IPS-20b (cell line): ENCODE data around the gene EFNA1.

Experiments
- H3K27ac ChIP-seq: one replicate; pipeline ENCODE4 v1.5.1; 2013; ENCODE audit warnings: low read length
- H3K27me3 ChIP-seq: 2 replicates; pipeline ENCODE4 v1.6.1; 2013; ENCODE audit warnings: mild to moderate bottlenecking, low read length, inconsistent platforms; ENCODE audit not compliant: insufficient read depth
- H3K36me3 ChIP-seq: 2 replicates; pipeline ENCODE4 v1.6.1; 2013; ENCODE audit warnings: low read depth, mild to moderate bottlenecking, inconsistent platforms, low read length, moderate library complexity; ENCODE audit not compliant: insufficient read depth
- H3K4me1 ChIP-seq: 2 replicates; pipeline ENCODE4 v1.6.1; 2013; ENCODE audit warnings: mild to moderate bottlenecking, control low read depth, inconsistent platforms, low read length, moderate library complexity; ENCODE audit not compliant: insufficient read depth
- H3K4me3 ChIP-seq: 2 replicates; pipeline ENCODE4 v1.5.1; 2013; ENCODE audit warnings: mild to moderate bottlenecking, low read length, inconsistent platforms
- H3K9ac ChIP-seq: 2 replicates; pipeline ENCODE4 v1.6.1; 2013; ENCODE audit warnings: low read depth, mild to moderate bottlenecking, inconsistent platforms, low read length, moderate library complexity
- H3K9me3 ChIP-seq: 2 replicates; pipeline ENCODE4 v1.6.1; 2013; ENCODE audit warnings: mild to moderate bottlenecking, low read depth, low read length, inconsistent platforms; ENCODE audit not compliant: insufficient read depth

The EFNA1 gene, protein sequence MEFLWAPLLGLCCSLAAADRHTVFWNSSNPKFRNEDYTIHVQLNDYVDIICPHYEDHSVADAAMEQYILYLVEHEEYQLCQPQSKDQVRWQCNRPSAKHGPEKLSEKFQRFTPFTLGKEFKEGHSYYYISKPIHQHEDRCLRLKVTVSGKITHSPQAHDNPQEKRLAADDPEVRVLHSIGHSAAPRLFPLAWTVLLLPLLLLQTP

DNA sequence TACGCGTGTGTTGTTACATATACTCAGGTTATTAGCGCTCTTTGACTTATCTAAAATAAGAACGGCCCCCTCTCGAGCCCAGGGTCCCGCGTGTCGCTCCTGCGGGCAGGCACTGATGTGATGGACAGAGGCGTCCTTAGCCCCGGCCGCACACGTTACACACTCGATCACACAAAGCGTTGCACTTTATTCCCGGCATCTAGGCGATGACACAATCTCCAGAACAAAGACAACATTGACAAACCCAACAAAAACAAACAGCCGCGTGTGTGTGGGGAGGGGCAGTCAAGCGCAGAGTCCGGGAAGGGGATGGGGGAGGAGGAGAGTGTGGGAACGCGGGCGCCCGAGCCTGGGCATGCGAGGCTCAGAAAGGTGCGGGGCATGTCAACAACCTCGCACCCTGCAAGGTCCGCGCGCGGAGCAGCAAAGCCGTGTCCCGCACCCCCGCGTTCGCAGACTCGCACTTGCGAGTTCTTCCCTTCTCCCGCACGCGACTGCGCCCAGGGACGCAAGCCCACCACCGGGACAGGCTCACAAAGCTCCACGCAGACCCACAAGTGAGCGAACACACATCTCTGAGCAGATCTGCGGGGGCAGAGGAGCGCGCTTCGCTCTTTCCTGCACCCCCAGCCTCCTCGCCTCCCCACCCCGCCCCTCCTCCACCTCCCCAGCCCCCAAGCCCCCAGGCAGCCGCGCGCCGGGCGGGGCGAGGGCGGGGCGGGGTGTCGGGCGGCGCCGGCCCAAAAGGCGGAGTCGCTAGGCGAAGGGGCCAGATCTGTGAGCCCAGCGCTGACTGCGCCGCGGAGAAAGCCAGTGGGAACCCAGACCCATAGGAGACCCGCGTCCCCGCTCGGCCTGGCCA is at the start of gene EFNA1:
EFNA1 (plus strand) TSS at position 772 of the 862 bp plus-strand sequence. CDS start 102 bp downstream, outside the sequence.
- H3K9me3 ChIP-seq, result no peaks in the 10 kb centered on the region
- no peak within 1 kb of the TSS for H3K27ac ChIP-seq
- H3K36me3 ChIP-seq, result peaks cover 6% of the 10 kb centered on the region
- peaks cover 39% of the 10 kb centered on the region for H3K4me1 ChIP-seq
- H3K4me3 ChIP-seq, result peak within 1 kb of the TSS; percentile 63
- peaks cover 93% of the 10 kb centered on the region for H3K27me3 ChIP-seq
- peak within 1 kb of the TSS; percentile 36; the same call in 1 of the 2 replicates for H3K9ac ChIP-seq

DNA sequence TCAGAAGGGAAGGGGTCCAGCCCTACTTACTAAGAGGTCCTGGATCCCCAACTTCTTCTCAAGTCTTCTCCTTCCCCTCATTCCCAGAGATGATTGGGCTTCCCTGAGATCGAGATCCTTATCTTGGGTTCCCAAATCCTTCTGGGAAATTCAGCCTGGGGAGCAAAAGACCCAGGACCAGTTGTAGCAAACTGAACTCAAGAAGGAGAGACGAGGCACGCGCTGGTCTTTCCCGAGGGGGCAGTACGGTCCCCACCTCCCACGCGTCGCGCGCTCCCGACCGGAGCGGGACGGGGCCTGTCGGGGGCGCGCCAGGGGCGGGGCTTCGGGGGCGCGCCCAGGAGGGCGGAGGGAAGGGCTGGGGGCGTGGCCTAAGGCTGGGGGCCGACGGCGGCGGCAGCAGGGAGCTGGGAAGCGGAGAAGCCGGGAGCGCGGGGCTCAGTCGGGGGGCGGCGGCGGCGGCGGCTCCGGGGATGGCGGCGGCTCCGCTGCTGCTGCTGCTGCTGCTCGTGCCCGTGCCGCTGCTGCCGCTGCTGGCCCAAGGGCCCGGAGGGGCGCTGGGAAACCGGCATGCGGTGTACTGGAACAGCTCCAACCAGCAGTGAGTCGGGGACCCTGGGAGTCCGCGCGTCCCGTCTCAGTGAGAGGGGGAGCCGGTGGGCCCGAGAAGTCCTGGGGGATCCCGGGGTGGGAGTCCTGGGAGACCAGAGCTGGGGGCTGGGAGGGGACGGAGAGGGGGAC is 49.0 kb upstream of the EFNA1 start, which contains the start of gene EFNA3:
EFNA3 (plus strand) TSS at position 369 of the 741 bp plus-strand sequence; CDS start at position 474, 105 bp downstream.
- Histone ChIP-seq H3K27me3 (peaks cover 82% of the 10 kb centered on the region), H3K4me1 (peaks cover 12% of the 10 kb centered on the region), H3K27ac (no peak within 1 kb of the TSS), H3K9me3 (no peaks in the 10 kb centered on the region), H3K36me3 (no peaks in the 10 kb centered on the region), H3K9ac (peak within 1 kb of the TSS; percentile 37; the same call in 1 of the 2 replicates), H3K4me3 (peak within 1 kb of the TSS; percentile 67)

DNA sequence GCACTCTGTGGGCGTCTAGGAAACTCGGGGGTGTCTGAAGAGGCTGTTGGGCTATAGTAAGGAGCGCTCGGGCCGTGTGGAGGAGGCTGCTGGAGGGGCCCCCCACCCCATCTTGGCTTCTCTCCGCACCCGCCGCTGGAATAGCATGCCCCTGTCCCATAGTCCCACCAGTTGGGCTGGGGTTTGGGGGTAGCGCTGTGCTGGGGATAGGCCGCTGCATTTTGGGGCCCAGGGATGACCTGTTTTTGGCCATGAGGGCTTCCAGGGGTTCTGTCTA is 48.5 kb upstream of the EFNA1 start:
- H3K4me1 ChIP-seq, result peaks cover 12% of the 10 kb centered on the region
- H3K27me3 ChIP-seq, result peaks cover 87% of the 10 kb centered on the region
- no peaks in the 10 kb centered on the region for H3K9me3 ChIP-seq
- peak overlapping the region; percentile 67 for H3K4me3 ChIP-seq
- H3K27ac ChIP-seq, result no peak overlapping the region
- H3K9ac ChIP-seq, result peak overlapping the region; percentile 27; the same call in 1 of the 2 replicates
- no peaks in the 10 kb centered on the region for H3K36me3 ChIP-seq

DNA sequence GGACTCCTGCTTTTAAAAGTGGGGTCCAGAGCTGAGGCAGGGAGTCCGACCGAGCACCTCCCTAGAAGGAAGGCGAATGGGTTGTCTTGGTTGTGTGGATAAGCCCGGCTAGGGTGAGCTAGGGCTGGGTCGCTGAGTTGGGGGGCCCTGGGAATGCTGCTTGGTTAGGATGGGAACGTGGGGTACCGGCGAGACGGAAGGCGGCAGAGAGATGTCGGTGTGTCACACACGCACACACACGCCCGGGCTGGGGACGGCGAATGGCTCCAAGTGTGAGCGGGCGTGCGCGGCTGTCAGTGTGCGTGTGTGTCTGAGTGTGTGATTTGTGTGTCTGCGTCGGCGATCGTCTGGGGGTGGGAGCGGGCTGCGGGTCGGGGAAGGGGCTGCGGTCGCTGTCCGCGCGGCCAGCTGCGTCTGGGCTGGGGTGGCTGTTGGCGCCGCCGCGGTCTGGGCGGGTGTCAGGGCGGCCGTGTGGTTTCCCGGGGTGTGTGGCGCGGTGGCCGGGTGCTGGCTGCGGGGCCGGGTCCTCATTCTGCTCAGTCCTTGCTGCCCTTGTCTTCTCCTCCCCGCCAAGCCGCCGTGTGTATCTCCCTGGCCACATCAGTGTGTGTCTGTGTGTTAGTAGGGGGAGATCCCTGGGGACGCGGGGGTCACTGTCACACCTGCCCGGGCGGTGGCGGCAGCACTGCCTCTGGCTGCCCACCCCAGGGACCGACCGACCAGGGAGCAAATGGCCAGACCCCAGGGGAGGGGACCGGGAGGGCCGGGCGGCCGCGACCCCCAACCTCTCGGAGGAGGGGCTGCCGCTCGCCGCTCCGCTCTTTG is 48.0 kb upstream of the EFNA1 start:
- Histone ChIP-seq H3K4me3 (peak overlapping the region; percentile 67), H3K9me3 (no peaks in the 10 kb centered on the region), H3K27me3 (peaks cover 87% of the 10 kb centered on the region), H3K4me1 (peaks cover 12% of the 10 kb centered on the region), H3K36me3 (no peaks in the 10 kb centered on the region), H3K27ac (no peak overlapping the region), H3K9ac (peak overlapping the region; percentile 27; the same call in 1 of the 2 replicates)

DNA sequence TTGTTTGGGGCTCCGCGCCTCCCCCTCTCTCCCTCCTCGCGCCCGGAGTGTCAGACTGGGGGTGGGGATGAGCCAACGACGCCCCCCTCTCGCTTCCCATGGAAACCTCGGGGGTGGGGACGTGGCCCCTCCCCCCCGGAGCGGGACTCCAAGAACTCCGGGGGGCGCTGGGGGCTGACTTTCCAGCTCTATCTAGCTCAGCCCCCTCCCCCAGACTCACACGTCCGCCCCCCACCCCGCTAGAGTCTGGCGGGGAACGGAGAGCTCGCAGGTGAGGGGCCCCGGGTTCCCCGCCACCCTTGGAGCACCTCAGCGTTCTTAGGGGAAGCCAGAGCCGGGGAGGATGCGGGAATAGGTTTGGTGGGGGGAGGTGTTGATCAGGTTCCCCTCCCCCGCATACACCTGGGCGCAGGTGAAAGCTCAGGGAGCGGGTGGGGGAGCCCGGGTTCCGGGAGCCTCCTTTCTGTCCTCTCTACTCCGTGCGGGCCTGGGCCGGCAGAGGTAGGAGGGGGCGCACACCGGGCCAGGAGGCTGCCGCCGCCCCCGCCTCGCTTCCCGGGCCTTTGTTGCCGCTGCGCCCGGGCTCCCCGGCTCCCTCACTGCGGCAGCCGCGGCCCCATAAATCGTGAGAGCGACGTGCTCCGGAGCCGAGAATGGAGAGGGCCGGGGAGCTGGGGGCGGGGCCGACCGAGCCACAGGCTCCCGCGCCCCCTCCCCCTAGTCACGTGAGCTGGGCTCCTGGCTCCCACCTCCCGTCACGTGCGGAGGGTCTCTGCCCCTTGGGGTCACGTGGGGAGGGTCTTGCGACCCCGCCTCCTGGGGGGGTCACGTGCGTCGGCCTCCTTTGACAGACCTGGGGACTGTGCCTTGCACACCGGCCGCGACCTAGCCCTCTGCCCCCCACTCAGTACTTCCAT is 47.1 kb upstream of the EFNA1 start:
- Histone ChIP-seq H3K9me3 (no peaks in the 10 kb centered on the region), H3K27me3 (peaks cover 80% of the 10 kb centered on the region), H3K9ac (peak overlapping the region; percentile 51; the same call in 1 of the 2 replicates), H3K4me3 (peak overlapping the region; percentile 67; the same call in 1 of the 2 replicates), H3K4me1 (peaks cover 12% of the 10 kb centered on the region), H3K27ac (no peak overlapping the region), H3K36me3 (no peaks in the 10 kb centered on the region)

DNA sequence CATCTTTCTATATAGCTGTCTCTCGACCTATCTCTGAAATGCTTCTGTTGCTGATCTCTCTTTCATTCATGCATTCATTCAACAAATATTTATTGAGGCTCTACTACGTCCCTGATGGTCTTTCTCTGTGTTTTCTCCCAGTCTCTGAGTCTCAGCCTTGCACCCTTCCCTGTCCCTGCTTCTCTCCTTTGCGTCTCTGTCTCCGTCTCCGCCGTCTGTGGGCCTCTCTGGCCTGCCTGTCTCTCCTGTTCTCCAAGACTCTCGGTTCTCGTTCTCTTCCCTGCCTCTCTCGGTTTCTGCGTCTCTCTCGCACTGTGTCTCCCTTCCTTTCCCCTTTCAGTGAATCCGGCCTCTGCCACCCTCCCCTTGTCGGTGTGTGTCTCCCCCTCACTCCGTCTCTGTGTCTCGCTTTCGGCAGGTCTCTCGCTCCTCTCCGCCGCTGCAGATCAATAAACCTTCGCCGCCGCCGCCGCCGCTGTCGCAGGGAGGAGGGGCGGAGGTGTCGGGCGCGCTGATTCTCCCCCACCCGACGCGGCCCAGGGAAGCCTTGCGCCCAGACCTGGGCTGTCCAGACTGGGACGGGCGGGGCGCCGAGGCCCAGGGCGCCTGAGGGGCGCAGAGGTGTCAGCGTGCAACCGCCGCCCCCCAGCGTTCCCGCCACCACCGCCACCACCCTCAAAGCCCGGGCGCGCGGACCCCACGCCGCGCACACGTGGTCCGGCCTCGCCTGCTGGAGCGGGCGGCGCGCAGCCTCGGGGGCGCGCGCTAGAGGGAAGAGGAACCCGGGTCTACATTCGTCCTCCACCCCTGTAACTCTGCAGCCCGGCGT is 46.0 kb upstream of the EFNA1 start:
- H3K36me3 ChIP-seq, result no peaks in the 10 kb centered on the region
- no peak overlapping the region for H3K27ac ChIP-seq
- H3K4me3 ChIP-seq, result peak overlapping the region; percentile 67; the same call in 1 of the 2 replicates
- peaks cover 16% of the 10 kb centered on the region for H3K4me1 ChIP-seq
- no peak overlapping the region for H3K9ac ChIP-seq
- H3K27me3 ChIP-seq, result peaks cover 78% of the 10 kb centered on the region
- H3K9me3 ChIP-seq, result no peaks in the 10 kb centered on the region

DNA sequence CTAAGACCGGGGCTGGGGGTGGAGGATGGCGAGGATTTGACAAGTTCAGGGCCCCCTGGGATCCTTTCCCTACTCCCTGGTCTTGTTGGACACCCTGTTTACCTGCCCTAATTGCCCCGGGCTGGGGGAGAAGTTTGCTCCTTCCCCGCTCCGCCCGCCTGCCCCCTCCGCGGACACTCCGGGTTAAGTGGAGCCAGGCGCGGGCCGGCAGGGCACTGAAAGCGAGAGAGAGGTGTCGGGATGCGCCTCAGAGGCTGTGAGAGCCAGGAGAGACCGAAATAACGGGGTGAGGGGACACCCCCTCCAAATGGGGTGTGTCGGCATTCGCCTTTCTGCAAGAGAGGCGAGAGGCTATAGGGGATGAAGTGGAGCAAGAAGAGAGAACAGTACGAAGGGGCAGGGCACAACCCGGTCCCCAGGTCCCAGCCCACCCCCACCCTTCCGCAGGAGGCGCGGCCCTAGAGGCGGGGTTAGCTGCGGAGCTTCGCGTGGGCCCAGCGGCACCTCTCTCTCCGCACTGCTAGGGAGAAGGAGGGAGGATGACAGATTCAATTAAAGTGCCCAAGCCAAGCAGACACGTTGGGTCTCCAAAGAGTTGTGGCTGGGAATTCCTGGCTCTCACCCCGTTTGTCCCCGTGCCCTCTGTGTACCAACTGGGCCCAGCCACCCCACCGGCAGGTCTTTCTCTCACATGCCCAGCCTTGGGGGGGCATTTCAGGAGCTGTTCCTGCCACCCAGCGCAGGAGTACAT is 45.2 kb upstream of the EFNA1 start:
- Histone ChIP-seq H3K4me1 (peaks cover 17% of the 10 kb centered on the region), H3K36me3 (no peaks in the 10 kb centered on the region), H3K4me3 (peak overlapping the region; percentile 29; the same call in 1 of the 2 replicates), H3K9me3 (no peaks in the 10 kb centered on the region), H3K27ac (no peak overlapping the region), H3K27me3 (peaks cover 70% of the 10 kb centered on the region), H3K9ac (no peak overlapping the region)

DNA sequence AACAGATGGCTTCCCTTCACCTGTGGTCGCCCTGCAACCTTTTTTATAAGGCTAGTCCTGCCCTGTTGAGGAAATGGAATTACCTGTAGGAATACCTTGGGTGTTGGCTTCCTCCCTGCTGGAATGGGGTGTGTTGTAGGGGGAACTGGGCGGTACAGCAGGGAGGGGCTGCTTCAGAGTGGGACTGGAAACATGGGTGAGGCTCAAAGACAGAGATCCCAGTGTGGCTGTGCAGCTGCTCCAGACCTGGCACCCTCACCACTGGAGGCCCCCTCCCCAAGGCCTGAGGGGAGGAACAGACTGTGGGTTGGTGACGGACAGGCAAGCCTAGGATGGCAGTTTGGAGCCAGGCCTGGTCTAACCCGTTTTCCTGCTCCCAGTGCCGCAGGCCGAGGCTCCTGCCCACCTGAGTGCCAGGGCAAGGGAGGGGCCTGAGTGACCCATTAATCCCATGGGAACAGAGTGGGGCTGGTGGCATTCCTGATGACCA is 44.6 kb upstream of the EFNA1 start:
- Histone ChIP-seq H3K36me3 (no peaks in the 10 kb centered on the region), H3K27me3 (peaks cover 64% of the 10 kb centered on the region), H3K9me3 (no peaks in the 10 kb centered on the region), H3K4me1 (peaks cover 18% of the 10 kb centered on the region), H3K27ac (no peak overlapping the region), H3K9ac (no peak overlapping the region), H3K4me3 (no peak overlapping the region)
